ENCODE data around the gene CD2BP2.

DNA sequence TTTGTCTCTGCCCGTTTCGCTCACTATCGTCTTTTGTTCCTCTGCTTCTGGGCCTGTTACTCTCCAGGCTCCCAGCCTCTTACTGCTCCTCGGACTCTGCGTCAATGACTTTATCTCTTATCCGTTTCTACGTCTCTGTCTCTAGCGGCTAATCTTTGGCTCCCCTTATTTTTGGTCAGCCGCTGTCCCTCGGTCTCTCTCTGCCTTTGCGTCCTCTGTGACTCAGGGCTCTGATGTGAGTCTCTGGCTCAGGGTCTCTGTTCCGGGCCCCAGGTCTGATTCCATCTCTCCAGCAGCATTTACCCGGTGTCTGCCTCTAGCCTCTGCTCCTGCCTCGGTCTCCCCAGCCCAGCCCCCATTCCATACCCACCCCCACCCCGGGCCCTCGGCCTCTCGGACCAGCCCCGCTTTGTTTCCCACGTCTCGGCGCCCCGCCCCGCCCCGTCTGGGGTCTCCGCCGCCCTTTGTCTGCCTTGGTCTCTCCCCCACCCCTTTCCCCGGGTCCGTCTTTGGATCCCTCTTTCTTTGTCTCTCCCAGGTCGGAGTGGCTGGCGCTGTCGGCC is 39.6 kb upstream of the CD2BP2 start:
- TF ChIP-seq, protein P1, sequence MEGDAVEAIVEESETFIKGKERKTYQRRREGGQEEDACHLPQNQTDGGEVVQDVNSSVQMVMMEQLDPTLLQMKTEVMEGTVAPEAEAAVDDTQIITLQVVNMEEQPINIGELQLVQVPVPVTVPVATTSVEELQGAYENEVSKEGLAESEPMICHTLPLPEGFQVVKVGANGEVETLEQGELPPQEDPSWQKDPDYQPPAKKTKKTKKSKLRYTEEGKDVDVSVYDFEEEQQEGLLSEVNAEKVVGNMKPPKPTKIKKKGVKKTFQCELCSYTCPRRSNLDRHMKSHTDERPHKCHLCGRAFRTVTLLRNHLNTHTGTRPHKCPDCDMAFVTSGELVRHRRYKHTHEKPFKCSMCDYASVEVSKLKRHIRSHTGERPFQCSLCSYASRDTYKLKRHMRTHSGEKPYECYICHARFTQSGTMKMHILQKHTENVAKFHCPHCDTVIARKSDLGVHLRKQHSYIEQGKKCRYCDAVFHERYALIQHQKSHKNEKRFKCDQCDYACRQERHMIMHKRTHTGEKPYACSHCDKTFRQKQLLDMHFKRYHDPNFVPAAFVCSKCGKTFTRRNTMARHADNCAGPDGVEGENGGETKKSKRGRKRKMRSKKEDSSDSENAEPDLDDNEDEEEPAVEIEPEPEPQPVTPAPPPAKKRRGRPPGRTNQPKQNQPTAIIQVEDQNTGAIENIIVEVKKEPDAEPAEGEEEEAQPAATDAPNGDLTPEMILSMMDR (IDR thresholded peaks at IDR 0.05), result no peak
- no peak for TF ChIP-seq POLR2A (IDR thresholded peaks at IDR 0.05)
